ENCODE data around the gene ASF1A. TPM values are rescaled to one million over a fixed set of nuclear protein-coding genes. Genes with fewer than 3 reads are reported as not detected.
A peak's percentile ranks its signal among the peaks of the same experiment; 100 is the strongest.

Gene ASF1A
- total and polyA plus RNA-seq, 2 of the 13 experiments (the other 11 are each of a cell fraction or from before 2014, with no cell fraction given), result 14.5 to 49.9 TPM

GRCh38 chr6:118934461-118935330 is 40.7 kb downstream of the ASF1A start, which contains the start of gene MCM9 (continued):
- TF ChIP-seq BORCS8-MEF2B (CRISPR knock-in tag; IDR thresholded peaks at IDR 0.05) (peak; percentile 86), ZBTB4 (CRISPR knock-in tag; IDR thresholded peaks at IDR 0.05; ENCODE audit: borderline replicate concordance) (0 out of 2 replicates have a peak, but pooled peaks have one; percentile 59), ZC3H4 (CRISPR knock-in tag; IDR thresholded peaks at IDR 0.05; ENCODE audit: borderline replicate concordance) (peak; percentile 16; the same call in 1 of the 2 replicates), HNRNPLL (IDR thresholded peaks at IDR 0.05; ENCODE audit: low read depth, low read length, poor library complexity, severe bottlenecking) (peak; percentile 90), ZNF382 (CRISPR knock-in tag; IDR thresholded peaks at IDR 0.05; ENCODE audit: borderline replicate concordance) (no peak), ZNF749 (CRISPR knock-in tag; IDR thresholded peaks at IDR 0.05; ENCODE audit: borderline replicate concordance) (no peak), TFDP2 (CRISPR knock-in tag; IDR thresholded peaks at IDR 0.05) (peak; percentile 78), IKZF5 (CRISPR knock-in tag; IDR thresholded peaks at IDR 0.05) (peak; percentile 79), NKX3-1 (CRISPR knock-in tag; IDR thresholded peaks at IDR 0.05) (peak; percentile 64; the same call in 1 of the 2 replicates), ZNF30 (CRISPR knock-in tag; IDR thresholded peaks at IDR 0.05) (peak; percentile 86), ZNF556 (CRISPR knock-in tag; IDR thresholded peaks at IDR 0.05; ENCODE audit: borderline replicate concordance) (peak; percentile 56; the same call in 1 of the 2 replicates), BRD4 (CRISPR knock-in tag; IDR thresholded peaks at IDR 0.05) (peak; percentile 72; the same call in 1 of the 2 replicates), ZNF577 (CRISPR knock-in tag; IDR thresholded peaks at IDR 0.05; ENCODE audit: borderline replicate concordance, low read depth) (no peak), ZNF782 (CRISPR knock-in tag; IDR thresholded peaks at IDR 0.05; ENCODE audit: borderline replicate concordance) (0 out of 2 replicates have a peak, but pooled peaks have one; percentile 17), MED1 (CRISPR knock-in tag; IDR thresholded peaks at IDR 0.05) (peak; percentile 73), FOXA3 (CRISPR knock-in tag; IDR thresholded peaks at IDR 0.05) (peak; percentile 5; the same call in 1 of the 2 replicates), ETS1 (CRISPR knock-in tag; IDR thresholded peaks at IDR 0.05) (peak; percentile 87; the same call in 1 of the 2 replicates), KLF16 (CRISPR knock-in tag; IDR thresholded peaks at IDR 0.05) (peak in 1 of 2 experiments; percentile 77; a peak in 2 of 4 replicates), GATAD1 (CRISPR knock-in tag; IDR thresholded peaks at IDR 0.05) (peak; percentile 50), TFDP1 (CRISPR knock-in tag; IDR thresholded peaks at IDR 0.05; ENCODE audit: borderline replicate concordance) (peak; percentile 73)
